SK-N-DZ (cell line): ENCODE data around the gene GDPD5.

Source experiments
- DNase-seq: peaks from one replicate; pipeline ENCODE4 v3.0.0-alpha.2; 2015; ENCODE audit warnings: low spot score

Gene GDPD5

DNA sequence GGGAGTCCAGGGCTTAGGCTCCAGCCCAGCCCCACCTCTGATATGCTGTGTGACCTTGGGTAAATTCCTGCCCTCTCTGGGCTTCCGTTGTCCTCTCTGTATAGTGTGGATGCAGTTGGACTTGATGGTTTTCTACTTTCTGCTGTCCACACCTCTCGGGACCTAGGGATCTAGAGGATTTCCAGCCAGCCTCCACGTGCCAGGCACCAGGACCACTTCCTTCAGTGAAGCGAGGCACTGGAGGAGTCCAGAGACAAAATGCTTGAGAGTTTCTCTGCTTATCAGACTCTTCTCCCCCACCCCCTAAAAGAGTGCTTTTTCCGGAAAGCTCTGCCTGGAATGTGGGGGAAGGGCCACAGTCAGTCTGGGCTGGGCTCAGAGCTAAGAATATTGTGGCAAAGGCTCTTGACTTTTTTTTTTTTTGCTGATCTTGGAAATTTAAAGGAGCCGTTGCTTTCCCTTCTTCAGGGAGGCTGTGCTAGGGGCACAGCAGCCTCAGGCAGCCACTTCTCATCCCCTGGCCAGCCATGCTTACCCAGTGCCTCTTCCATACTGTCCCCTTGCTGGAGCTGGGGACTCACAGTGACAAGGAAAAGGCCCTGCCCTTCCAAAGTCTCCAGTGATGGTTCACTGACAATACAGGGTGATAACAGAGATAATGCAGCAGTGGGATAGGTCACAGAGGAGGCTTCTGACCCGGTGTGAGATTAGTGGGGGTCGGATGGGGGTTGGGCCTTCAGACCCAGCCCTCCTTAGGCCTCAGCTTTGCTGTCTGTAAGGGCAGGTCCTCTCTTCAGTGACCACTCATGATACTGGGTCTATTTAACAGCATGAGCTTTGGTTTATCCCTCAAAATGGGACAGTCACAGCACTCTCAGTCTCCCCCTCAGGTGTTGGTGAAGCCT, 33.5 kb upstream of the GDPD5 start:
- DNase-seq, result no peak

DNA sequence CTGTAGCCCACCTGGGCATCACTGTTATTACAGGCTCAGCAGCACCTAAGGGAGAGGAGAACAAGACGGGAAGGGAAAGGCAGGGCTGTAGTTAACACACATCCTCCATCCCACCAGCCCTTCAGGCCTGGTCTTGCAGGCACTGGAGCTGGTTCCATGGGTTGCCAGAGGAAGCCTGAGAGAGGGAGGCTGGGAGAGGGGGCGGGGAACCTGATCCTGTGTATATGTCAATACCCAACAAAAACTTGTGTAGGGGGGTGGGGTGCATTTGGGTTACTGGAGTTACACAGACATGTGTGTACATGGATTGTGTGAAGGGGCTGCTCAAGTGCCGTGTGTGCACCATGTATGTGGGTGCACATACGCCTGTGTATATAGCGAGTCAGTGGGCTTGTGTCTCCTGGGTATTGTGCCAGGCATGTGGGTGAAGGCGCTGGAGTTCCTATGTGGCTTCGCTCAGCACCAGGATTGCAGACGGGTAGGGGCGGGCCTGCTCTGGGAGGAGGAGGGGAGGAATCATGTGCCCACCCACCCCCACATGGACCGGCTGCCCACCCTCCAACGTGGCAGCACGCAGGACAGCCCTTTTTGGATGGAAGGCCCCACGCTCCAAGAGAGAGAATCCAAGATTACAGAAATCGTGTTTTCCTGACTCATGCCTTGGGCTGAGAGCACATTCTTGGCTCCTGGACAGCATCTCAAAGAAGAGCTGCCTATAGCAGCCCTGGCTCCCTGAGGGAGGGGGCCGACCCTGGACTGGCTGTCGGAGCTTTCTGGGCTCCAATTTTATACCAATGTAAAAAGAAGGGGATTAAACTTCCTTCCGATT, 32.1 kb upstream of the GDPD5 start:
- DNase-seq, result no peak

DNA sequence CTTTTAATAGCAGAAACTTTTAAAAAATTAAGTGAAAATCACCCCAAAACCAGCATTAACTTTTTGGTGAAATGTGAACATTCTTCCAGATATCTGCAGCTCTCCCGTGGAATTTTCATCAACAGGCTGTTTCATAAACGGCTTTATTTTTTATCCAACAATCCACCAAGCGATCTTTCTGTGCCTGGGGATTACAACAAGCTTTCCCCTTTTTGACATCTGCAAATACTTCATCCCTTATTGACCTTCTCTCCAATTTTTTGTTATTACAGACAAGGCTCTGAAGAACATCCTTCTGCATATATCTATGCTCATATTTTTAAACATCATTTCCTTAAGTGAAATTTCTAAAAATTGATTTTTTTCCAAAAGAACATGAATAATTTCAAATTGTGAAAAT, 30.5 kb upstream of the GDPD5 start:
- no peak for DNase-seq

DNA sequence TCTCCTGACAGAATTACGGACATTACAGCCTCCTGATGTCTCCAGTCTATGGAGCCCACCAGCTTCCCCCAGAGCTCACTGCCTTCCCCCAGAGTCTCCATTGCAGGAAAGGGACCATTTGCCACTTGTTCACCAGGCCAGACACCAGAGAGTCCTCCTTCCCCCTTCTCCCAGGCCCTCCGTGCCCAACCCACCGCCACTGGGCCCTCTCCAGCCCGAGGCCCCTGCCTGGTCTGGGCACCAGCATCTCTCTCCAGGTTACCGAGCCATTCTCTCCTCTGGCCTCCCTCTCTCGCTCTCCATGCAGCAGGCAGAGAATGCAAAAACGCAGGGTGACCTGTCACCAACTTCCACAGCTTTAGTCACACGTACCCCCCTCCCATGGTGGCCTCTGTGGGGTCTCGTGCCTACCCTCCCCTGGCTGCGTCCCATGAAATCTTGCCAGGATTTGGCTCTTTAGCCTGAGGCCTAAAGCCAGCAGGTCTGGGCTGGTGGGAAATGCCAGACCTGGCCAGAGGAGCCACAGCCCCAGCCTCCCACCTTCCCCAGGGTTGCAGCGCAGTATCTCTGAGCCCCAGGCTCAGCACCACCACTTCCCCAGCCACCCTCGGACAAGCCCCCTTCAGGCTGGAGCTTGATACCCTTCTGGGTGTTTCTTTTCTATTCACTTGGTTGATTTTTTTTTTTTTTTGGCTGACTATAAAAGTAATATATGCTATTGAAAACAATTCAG, 29.5 kb upstream of the GDPD5 start:
- no peak for DNase-seq

DNA sequence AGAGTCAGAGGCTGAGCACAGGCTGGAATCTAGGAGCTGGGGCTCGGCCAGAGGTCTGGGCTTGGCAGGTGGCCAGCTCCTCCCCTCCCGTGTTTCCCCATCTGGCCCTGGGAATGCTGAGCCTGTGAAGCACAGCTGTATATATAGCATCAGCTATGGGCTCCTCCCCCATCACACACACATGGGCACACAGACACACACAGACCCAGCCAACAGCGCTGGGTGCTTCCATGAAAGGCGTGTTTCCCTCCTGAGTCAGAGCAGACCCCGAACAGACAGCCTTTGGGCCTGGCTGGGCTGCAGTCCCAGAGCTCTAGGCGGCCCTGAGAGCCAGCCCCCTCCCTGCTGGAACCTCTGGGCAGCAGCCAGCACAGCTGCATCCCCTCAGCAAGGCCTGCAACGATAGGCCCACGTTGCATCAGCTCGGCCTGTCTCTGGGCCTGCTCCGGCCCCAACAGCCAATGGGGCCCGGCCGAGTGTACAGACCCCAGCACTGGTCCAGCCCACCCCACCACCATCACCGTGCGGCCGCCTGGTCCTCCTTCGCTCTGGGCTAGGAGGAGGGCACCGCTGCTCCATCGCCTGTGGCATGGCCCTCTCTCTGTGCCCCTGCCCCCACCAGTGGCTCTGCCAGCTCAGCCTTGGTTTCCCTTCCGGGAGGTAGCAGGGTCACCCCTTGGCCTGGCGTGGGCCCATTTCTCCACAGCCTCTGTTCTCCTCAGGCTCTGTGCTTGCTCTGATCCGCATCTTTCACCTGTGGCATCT, 28.7 kb upstream of the GDPD5 start:
- peak; percentile 94 for DNase-seq

DNA sequence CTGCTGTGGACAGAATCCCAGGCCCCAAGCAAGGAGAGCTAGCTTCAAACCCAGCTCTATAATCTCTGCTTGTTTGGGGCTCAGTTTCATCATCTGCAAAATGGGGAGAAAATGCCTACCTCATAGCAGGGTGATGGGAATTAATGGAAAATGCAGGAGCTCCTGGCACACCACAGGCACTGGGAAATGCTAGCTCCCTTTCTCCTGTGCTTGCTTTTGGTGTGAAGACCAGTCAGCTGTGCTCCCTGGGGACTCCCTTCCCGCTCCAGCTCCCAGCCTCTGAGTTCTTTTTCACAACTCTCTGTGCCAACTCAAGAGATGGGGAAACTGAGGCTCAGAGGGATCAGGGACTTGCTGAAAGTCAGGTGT, 28.1 kb upstream of the GDPD5 start:
- no peak for DNase-seq

DNA sequence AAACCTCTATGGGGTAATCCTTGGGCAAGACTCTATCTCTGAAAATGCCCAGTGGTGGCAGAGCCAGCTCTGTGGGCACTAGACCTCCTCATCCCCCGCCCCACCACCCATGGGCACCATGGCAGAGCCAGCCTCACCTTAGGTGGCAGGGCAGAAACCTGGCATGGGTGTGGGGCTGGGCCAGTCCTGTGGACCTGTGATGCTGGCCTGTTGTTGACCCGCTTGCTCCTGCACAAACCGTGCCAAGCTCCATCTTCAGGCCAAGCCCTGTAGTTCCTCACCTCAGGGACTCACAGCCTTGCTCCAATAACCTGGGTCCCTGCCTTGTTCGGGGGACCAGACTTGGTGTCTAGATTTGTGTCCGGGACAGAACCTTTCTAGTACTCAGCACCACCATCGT, 27.4 kb upstream of the GDPD5 start:
- no peak for DNase-seq

DNA sequence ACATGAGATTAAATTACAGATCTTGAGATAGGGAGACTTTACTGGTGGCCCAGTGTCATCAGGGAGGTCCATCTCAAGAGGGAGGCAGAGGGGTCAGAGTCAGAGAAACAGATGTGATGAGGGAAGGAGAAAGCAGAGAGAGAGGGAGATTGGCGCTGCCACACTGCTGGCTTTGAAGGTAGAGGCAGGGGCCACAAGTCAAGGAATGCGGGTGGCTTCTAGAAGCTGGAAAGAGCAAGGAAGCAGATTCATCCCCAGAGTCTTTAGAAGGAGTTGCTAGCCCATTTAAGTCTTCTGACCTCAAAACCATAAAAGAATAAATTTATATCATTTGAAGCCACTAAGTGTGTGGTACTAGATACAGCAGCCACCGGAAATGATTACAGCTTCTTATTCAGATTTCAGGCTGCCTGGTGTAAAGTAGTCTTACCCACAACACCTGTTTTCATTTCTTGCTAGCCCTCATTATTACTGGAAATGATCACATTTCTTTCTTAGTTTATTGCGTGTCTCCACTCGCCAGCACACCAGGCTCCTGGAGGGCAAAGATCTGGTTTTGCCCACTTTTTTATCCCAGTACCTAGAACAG, 23.7 kb upstream of the GDPD5 start:
- DNase-seq, result no peak

DNA sequence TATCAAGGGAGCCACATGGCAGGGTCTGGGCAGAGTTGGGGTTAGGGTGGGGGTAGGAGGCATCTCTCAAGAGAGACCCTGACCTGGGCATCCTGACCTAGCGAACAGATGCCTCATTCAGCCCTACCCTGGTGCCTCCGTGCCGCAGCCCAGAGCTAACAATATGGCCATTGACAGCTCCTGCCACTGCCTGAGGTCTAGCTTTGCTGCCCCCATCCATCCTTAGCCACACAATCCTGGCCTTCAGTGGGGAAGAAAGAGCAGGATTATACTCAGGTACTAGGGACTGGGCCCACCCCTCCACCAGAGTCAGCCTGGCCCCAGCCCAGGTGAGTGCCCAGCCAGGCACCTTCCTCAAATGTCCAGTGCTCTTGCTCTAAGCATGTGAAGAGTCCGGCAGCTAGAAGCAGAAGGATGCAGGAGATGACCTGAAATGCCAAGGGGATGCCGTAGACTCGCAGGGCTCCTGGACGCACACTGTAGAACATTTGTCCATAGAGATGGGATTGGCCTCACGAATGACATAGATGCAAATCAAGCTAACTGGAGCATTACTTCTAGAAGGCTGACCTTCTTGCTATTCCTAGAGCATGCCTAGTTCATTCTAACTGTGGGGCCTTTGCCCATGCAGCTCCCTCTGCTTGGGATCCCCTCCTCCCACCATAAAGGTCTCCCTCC, 23.0 kb upstream of the GDPD5 start:
- DNase-seq, result no peak

DNA sequence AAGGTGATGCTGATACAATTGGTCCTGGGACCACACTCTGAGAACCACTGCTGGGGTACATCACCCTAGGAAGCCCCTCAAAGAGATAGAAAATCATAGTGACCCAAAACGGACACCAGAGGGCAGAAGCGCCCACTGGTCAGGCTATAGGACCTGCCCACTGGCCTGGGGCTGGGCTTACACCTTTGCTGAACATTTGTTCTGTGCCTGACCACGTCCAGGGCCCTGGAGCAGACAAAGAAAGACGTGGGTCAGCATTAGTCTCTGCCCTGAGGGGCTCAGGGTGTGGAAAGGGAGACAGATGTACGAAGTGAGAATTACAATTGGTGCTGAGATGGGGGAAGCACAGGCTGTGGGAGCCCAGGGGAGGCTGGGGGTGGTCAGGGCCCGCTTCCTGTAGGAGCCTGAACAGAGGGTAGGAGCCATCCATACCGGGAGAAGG, 21.9 kb upstream of the GDPD5 start:
- peak; percentile 81 for DNase-seq

DNA sequence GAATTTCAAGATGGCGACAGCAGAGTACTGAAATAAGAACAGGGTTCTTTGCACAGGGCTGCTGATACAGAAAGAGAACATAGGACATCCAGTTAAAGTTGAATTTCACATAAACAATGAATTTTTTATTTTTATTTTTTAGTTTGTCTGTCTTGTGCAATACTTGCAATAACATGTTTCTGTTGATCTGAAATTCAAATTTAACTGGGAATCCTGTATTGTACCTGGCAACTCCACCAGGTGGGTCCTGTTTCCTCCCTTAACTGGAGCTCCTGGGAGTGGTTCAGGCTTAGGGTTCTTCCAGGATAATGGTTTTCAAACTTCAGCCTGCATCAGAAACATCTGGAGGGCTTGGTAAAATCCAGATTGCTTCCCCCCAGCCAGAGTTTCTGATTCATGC, 21.4 kb upstream of the GDPD5 start:
- no peak for DNase-seq

DNA sequence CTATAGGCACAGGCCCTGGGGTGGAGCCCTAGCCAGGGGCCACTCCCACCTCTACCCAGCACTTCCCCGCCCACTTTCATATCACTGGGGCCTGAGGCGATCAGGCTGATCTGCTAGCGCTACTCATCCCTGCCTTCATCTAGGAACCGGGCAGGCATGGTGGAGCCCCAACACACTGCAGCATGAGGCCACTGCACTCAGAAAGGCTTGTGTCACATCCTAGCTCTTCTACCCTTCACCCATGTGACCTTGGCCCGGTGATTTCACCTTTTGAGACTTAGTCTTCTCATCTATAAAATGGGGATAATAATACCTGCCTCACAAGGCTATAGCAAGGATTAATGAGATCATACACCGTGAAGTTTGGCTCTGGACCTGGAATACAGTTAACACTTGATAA, 18.1 kb upstream of the GDPD5 start:
- DNase-seq, result no peak

DNA sequence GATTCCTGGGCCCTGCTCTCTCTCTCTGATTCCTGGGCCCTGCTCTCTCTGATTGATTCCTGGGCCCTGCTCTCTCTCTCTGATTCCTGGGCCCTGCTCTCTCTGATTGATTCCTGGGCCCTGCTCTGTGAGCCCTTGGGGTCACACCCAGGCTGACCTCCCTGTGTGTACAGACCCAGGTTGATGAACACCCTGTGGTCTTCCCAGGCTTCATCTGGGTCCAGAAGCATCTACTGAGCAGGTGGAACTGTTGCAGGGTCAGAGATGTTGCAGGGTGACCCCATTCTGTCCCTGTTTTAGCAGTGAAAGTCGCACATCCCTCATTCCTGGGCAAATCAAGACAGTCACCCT, 16.3 kb upstream of the GDPD5 start:
- no peak for DNase-seq

DNA sequence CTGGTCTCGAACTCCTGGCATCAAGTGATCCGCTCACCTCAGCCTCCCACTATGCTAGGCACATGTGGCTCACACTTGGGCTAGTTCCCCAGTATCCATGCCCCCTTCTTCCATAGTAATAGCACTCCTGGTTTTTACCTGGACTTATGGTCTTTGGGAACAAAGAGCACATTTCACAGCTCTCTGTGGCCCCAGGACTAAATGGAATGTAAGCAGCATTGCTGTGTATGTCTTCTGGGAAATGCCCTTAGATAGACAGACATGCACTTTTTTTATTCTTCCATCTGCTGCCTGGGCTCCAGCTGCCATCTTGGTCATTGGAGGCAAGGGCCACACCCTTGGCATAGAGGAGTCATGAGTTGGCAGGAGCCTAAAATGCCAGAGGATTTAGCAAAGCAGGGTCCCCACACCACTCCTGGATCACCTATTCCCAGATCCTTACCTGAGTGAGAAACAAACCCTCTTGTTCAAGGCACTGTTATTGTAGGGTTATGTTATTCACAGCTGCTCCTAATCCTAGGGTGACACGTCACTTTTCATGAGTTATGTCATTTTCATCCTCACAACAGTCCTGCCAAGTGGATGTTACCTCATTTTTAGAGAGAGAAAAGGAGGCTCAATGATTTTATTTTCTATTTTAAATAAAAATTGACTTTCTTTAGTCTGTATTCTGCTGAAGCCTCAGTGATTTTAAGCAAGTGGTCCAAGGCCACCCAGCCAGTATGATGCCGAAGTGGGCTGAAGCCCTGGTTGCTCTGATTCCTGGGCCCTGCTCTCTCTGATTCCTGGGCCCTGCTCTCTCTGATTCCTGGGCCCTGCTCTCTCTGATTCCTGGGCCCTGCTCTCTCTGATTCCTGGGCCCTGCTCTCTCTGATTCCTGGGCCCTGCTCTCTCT, 15.7 kb upstream of the GDPD5 start:
- DNase-seq, result no peak

DNA sequence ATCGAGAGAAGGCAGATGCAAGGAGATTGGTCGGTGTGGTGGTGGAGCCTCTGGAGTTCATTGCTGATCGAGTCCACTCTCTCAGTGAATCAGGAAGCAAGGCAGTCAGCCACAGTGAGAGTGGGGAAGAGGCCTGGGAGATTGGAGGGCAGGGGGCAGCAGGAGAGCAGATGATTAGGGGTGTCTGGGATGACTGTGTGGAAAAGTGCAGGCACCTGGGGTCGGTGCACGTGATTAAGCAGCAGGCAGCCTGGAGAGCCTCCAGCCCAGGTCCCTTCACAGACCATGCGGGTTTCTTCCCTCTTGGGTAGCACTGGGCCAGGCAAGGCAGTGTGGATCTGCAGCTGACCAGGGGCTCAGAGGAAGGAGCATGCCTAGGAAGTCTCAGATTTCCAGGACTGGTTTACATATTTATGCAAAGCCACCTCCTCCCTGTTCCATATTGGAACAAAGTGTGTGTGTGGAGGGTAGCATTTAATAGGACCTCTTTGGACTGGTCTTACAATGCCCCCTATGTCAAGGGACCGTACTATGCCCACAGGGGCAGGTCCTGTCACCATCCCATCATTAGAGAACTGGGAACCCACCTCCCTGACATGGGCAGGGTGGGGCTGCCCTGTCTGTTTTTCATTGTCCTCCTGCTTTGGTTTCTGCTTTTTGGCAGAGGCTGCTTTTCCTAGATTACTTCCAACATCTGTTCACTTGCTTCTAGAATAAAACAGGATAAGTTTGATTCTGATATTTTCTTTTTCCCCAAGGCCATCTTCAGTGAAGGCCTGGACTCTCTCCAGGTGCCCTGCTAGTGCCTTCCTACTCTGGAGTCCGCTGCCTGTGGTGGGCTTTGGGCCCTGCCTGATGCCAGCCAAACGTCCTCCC, 14.0 kb upstream of the GDPD5 start:
- peak; percentile 47 for DNase-seq

DNA sequence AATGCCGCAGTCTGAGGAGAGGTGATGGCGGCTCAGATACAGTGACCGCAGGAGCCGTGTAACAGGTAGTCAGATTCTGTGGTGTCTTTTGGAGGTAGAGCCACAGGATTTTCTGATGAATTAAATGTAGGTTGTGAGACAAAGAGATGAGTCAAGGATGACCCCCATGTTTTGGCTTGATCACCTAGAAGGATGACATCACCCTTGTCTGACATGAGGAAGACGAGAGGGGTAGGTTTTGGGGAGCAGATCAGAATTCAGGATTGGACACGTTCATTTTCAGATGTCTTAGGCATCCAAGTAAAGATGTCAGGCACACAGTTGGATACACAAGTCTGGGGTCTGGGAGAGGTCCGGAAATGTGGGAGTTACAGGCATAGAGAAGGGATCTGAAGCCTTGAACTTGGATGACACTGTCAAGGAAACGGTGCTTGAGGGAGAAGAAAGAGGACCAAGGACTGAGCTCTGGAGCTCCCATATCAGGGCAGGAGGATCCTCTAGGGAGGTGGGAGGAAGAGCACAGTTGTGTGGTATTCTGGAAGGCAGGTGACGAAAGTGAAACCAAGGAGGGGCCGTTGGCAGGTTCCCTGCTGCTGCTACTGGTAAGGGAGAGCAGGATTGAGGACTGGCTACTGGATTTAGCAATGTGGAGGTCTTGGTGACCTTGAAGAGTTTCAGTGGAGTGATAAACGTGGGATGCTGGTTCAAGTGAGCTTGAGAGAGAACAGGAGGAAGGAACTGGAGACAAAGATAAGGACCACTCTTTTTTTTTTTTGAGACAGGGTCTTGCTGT, 12.6 kb upstream of the GDPD5 start:
- no peak for DNase-seq

DNA sequence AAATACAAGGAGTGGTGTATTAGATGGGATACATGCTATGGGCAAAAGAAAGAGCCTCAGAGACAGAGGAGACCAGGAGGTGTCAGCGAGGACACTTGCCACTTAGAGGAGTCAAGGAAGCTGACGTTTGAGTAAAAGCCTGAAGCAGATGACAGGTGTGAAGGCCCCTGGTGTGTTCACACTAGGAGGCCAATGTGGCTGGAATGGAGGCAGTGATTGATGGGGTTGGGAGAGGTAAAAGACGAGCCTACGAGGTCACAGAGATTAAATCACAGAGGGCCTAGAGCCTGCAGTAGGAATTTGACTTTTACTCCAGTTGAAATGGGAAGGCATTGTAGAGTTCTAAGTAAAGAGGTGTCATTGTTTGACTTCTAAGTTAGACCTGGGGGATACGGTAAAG, 12.0 kb upstream of the GDPD5 start:
- no peak for DNase-seq
